Measurements from ENCODE around the gene GSK3A. TPM values are rescaled to one million over a fixed set of nuclear protein-coding genes. Genes with fewer than 3 reads are reported as not detected.

Gene GSK3A
- total and polyA plus RNA-seq, 9 of the 15 experiments (the other 6 are each of a cell fraction or from before 2014, with no cell fraction given), result 0.62 to 90.7 (median 33.3) TPM

GRCh38 chr19:42268704-42269477 is 26.5 kb upstream of the GSK3A start, which contains the start of gene CIC (continued):
- TF ChIP-seq TFAP4 (CRISPR knock-in tag; IDR thresholded peaks at IDR 0.05; ENCODE audit: borderline replicate concordance) (peak; percentile 99), ZNF316 (IDR thresholded peaks at IDR 0.05) (no peak), HES1 (IDR thresholded peaks at IDR 0.05; ENCODE audit: low read depth) (no peak), ESRRA (IDR thresholded peaks at IDR 0.05; ENCODE audit: borderline replicate concordance, low read depth) (no peak), ZMIZ1 (IDR thresholded peaks at IDR 0.05; ENCODE audit: low read depth in 2 of 2, low read length in 2 of 2) (no peak), ZNF695 (CRISPR knock-in tag; IDR thresholded peaks at IDR 0.05) (no peak), SMARCA5 (IDR thresholded peaks at IDR 0.05) (no peak), NCOR1 (IDR thresholded peaks at IDR 0.05) (no peak), NR2C1 (IDR thresholded peaks at IDR 0.05) (no peak), NR2C1 (tag; IDR thresholded peaks at IDR 0.05) (peak; percentile 57), IRF9 (tag; IDR thresholded peaks at IDR 0.05) (no peak), RFX1 (IDR thresholded peaks at IDR 0.05) (no peak; the same call in 1 of the 2 replicates), ELF4 (CRISPR knock-in tag; IDR thresholded peaks at IDR 0.05) (no peak), ZNF655 (CRISPR knock-in tag; IDR thresholded peaks at IDR 0.05) (no peak), NFATC3 (IDR thresholded peaks at IDR 0.05) (no peak), ARID3B (CRISPR knock-in tag; IDR thresholded peaks at IDR 0.05; ENCODE audit: borderline replicate concordance) (no peak), CBX2 (IDR thresholded peaks at IDR 0.05; ENCODE audit: insufficient read depth, low read length, poor library complexity, severe bottlenecking) (no peak), MTA3 (IDR thresholded peaks at IDR 0.05; ENCODE audit: borderline replicate concordance) (peak; percentile 88; the same call in 1 of the 2 replicates)
